ENCODE measurements around the gene MOCS1.

DNA sequence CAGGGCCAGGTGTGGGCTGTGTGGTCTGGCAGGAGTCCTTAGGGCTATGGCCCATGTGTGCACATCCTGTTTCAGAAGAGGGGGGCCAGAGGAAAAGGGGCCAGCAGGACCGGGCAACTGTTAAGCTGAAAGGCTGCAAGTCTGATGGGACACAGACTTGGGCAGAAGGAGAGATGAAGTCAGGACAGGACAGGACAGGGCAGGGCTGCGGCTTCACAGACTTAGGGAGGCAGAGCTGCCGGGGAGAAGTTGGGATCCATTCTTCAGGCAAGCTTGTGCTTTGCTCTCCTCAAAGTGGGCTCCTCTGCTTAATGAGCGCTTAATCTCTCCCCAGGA lies 28.7 kb downstream of the MOCS1 start:
- no peak for TF ChIP-seq POLR2A (IDR thresholded peaks at IDR 0.05)
- no peak for TF ChIP-seq CTCF (IDR thresholded peaks at IDR 0.05)
